ENCODE data around the gene SASH1.

SASH1 gene

DNA sequence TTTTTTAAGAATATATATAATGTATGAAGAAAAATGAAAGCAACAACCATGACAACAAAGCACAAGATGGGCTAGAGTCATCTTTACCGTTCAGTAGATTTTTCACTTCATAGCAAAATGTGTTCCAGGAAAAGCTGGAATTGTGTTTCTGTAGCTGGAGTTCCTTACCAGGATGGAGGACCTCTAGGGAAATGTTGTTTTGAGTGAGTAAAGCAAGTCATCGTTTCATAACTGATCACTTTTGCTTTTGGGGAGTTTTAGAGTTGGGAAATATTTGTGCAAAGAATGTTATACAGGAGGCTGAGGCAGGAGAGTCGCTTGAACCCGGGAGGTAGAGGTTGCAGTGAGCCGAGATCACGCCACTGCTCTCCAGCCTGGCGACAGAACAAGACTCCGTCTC is 151.6 kb downstream of the SASH1 start:
- no peak overlapping the region for H2AFZ ChIP-seq (ENCODE audit: low read length)
- H3K27ac ChIP-seq (ENCODE audit: low read length): no peak overlapping the region
- H3K79me2 ChIP-seq (ENCODE audit: low read length): no peaks in the 10 kb centered on the region
- no peak overlapping the region for H3K4me2 ChIP-seq (ENCODE audit: low read depth, low read length)
- TF ChIP-seq EZH2 (optimal IDR thresholded peaks at IDR 0.05; ENCODE audit: low read depth, low read length) (no peak), EZH2phosphoT487 (IDR thresholded peaks at IDR 0.05; ENCODE audit: low read length) (no peak), CTCF (IDR thresholded peaks at IDR 0.05; ENCODE audit: low read length) (no peak)
- H3K9me3 ChIP-seq (replicated peaks; ENCODE audit: insufficient read depth, low read length): no peaks in the 10 kb centered on the region
- no peaks in the 10 kb centered on the region for H3F3A ChIP-seq (ENCODE audit: insufficient read depth, low read length)
- H3K36me3 ChIP-seq (replicated peaks; ENCODE audit: insufficient read depth, low read length): no peaks in the 10 kb centered on the region
- DNase-seq: no peak
- no peaks in the 10 kb centered on the region for H3K4me1 ChIP-seq (ENCODE audit: low read length)
- no peak overlapping the region for H3K4me3 ChIP-seq (ENCODE audit: low read length)
- no peak overlapping the region for H3K9ac ChIP-seq (ENCODE audit: low read length)
- no peaks in the 10 kb centered on the region for H3K9me2 ChIP-seq (replicated peaks; ENCODE audit: insufficient read depth, low read length)
- H4K20me1 ChIP-seq (ENCODE audit: insufficient read depth, low read length): no peaks in the 10 kb centered on the region
- no peaks in the 10 kb centered on the region for H3K27me3 ChIP-seq (replicated peaks; ENCODE audit: insufficient read depth, low read length)

GRCh38 chr6:148495029-148495428 is 152.4 kb downstream of the SASH1 start:
- no peaks in the 10 kb centered on the region for H3K9me2 ChIP-seq (replicated peaks; ENCODE audit: insufficient read depth, low read length)

GRCh38 chr6:148497257-148497656 is 154.6 kb downstream of the SASH1 start:
- no peaks in the 10 kb centered on the region for H3K36me3 ChIP-seq (replicated peaks; ENCODE audit: insufficient read depth, low read length)
- H3K27ac ChIP-seq (ENCODE audit: low read length): no peak overlapping the region
- no peaks in the 10 kb centered on the region for H3K4me1 ChIP-seq (ENCODE audit: low read length)
- H3K27me3 ChIP-seq (replicated peaks; ENCODE audit: insufficient read depth, low read length): no peaks in the 10 kb centered on the region
- no peaks in the 10 kb centered on the region for H4K20me1 ChIP-seq (ENCODE audit: insufficient read depth, low read length)
- no peak overlapping the region for H3K9ac ChIP-seq (ENCODE audit: low read length)
- no peak overlapping the region for H3K4me3 ChIP-seq (ENCODE audit: low read length)
- no peaks in the 10 kb centered on the region for H3K9me3 ChIP-seq (replicated peaks; ENCODE audit: insufficient read depth, low read length)
- no peaks in the 10 kb centered on the region for H3F3A ChIP-seq (ENCODE audit: insufficient read depth, low read length)
- no peak overlapping the region for H2AFZ ChIP-seq (ENCODE audit: low read length)
- no peak for DNase-seq
- H3K4me2 ChIP-seq (ENCODE audit: low read depth, low read length): no peak overlapping the region
- H3K79me2 ChIP-seq (ENCODE audit: low read length): no peaks in the 10 kb centered on the region
- no peaks in the 10 kb centered on the region for H3K9me2 ChIP-seq (replicated peaks; ENCODE audit: insufficient read depth, low read length)
- TF ChIP-seq EZH2 (optimal IDR thresholded peaks at IDR 0.05; ENCODE audit: low read depth, low read length) (no peak), EZH2phosphoT487 (IDR thresholded peaks at IDR 0.05; ENCODE audit: low read length) (no peak), CTCF (IDR thresholded peaks at IDR 0.05; ENCODE audit: low read length) (no peak)

More at GRCh38 chr6:148495029-148495428, 152.4 kb downstream of the SASH1 start:
- Histone ChIP-seq H3K4me3 (ENCODE audit: low read length) (no peak overlapping the region), H3K9ac (ENCODE audit: low read length) (no peak overlapping the region), H4K20me1 (ENCODE audit: insufficient read depth, low read length) (no peaks in the 10 kb centered on the region), H3F3A (ENCODE audit: insufficient read depth, low read length) (no peaks in the 10 kb centered on the region), H2AFZ (ENCODE audit: low read length) (no peak overlapping the region), H3K4me1 (ENCODE audit: low read length) (no peaks in the 10 kb centered on the region), H3K27me3 (replicated peaks; ENCODE audit: insufficient read depth, low read length) (no peaks in the 10 kb centered on the region), H3K79me2 (ENCODE audit: low read length) (no peaks in the 10 kb centered on the region), H3K4me2 (ENCODE audit: low read depth, low read length) (no peak overlapping the region), H3K9me3 (replicated peaks; ENCODE audit: insufficient read depth, low read length) (no peaks in the 10 kb centered on the region), H3K36me3 (replicated peaks; ENCODE audit: insufficient read depth, low read length) (no peaks in the 10 kb centered on the region), H3K27ac (ENCODE audit: low read length) (no peak overlapping the region)
- DNase-seq: no peak
- no peak for TF ChIP-seq EZH2phosphoT487 (IDR thresholded peaks at IDR 0.05; ENCODE audit: low read length)

DNA sequence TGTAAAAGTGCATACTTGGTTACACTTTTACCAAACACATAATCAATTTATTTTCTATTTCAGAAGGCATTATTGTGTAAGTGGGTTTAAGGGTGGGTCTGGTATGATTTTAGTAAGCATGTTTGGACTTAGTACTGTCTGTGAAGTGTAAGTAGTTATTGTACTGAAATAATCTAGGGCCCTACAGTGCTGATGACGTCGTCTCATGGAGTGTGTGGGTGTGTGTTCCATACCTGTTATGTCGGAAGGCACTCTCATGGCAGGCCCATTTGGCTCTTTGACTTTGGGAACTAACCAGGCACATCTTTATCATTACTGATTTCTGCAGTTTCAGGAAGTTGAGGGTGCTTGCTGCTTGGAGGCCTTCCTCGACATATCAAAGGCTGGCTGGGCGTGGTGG is 155.1 kb downstream of the SASH1 start:
- no peak overlapping the region for H3K9ac ChIP-seq (ENCODE audit: low read length)
- no peak for TF ChIP-seq EZH2 (optimal IDR thresholded peaks at IDR 0.05; ENCODE audit: low read depth, low read length)
- TF ChIP-seq CTCF (IDR thresholded peaks at IDR 0.05; ENCODE audit: low read length): no peak
- TF ChIP-seq EZH2phosphoT487 (IDR thresholded peaks at IDR 0.05; ENCODE audit: low read length): no peak
- no peaks in the 10 kb centered on the region for H3K27me3 ChIP-seq (replicated peaks; ENCODE audit: insufficient read depth, low read length)
- H3K9me2 ChIP-seq (replicated peaks; ENCODE audit: insufficient read depth, low read length): no peaks in the 10 kb centered on the region
- H3K79me2 ChIP-seq (ENCODE audit: low read length): no peaks in the 10 kb centered on the region
- no peak for DNase-seq
- no peaks in the 10 kb centered on the region for H4K20me1 ChIP-seq (ENCODE audit: insufficient read depth, low read length)
- H2AFZ ChIP-seq (ENCODE audit: low read length): no peak overlapping the region
- H3K27ac ChIP-seq (ENCODE audit: low read length): no peak overlapping the region
- H3F3A ChIP-seq (ENCODE audit: insufficient read depth, low read length): no peaks in the 10 kb centered on the region
- H3K36me3 ChIP-seq (replicated peaks; ENCODE audit: insufficient read depth, low read length): no peaks in the 10 kb centered on the region
- H3K4me2 ChIP-seq (ENCODE audit: low read depth, low read length): no peak overlapping the region
- H3K4me1 ChIP-seq (ENCODE audit: low read length): no peaks in the 10 kb centered on the region
- no peaks in the 10 kb centered on the region for H3K9me3 ChIP-seq (replicated peaks; ENCODE audit: insufficient read depth, low read length)
- no peak overlapping the region for H3K4me3 ChIP-seq (ENCODE audit: low read length)
